Activated CD4-positive, alpha-beta T cell treated with anti-CD3 and anti-CD28 coated beads for 24 hours (primary cell): Measurements from ENCODE around the gene MT1E.
A peak's percentile ranks its signal among the peaks of the same experiment; 100 is the strongest.
"Not testable (repeated sequence)": the region's sequence is repeated elsewhere in the genome, so short reads cannot be mapped to it uniquely, and the experiment has no call there.

Experiments
- DNase-seq, 2 donors: peaks; one replicate each; pipeline ENCODE4 v3.0.0-alpha.2; 2020; ENCODE audit warnings: low read depth in 2 of 2

MT1E gene

GRCh38 chr16:56645838-56646237 is 20.3 kb downstream of the MT1E start:
- no peak for DNase-seq

GRCh38 chr16:56647641-56648431 is 22.3 kb downstream of the MT1E start:
- DNase-seq, result no peak

- no peak for DNase-seq
Observed at GRCh38 chr16:56649271-56649670, 23.7 kb downstream of the MT1E start.

- DNase-seq, result no peak
Observed at GRCh38 chr16:56649820-56650219, 24.2 kb downstream of the MT1E start.

- no peak for DNase-seq
Observed at GRCh38 chr16:56651586-56651985, 26.0 kb downstream of the MT1E start, which contains the start of gene MT1B. TSS of gene MT1B (plus strand) at chr16:56651886. CDS start at chr16:56651954, 68 bp downstream.

GRCh38 chr16:56652600-56652999 is 27.0 kb downstream of the MT1E start:
- no peak for DNase-seq

- DNase-seq, result no peak
Observed at GRCh38 chr16:56653218-56653617, 27.6 kb downstream of the MT1E start.

GRCh38 chr16:56657555-56658326 is 32.2 kb downstream of the MT1E start, which contains the start of gene MT1F:
TSS of gene MT1F (plus strand) at chr16:56657959. CDS start at chr16:56658059, 100 bp downstream.
- DNase-seq, result peak; percentile 58 to 69

GRCh38 chr16:56658327-56658875 is 32.8 kb downstream of the MT1E start:
- DNase-seq, result no peak

GRCh38 chr16:56662357-56663354 is 37.1 kb downstream of the MT1E start:
- no peak for DNase-seq

GRCh38 chr16:56664506-56664905 is 38.9 kb downstream of the MT1E start:
- no peak for DNase-seq

- not testable (repeated sequence) for DNase-seq
Observed at GRCh38 chr16:56665286-56666261, 40.0 kb downstream of the MT1E start.

GRCh38 chr16:56667581-56668571 is 42.3 kb downstream of the MT1E start, which contains the start of gene MT1G:
TSS of gene MT1G (minus strand) at chr16:56668065. CDS start at chr16:56667993, 72 bp downstream.
- no peak for DNase-seq

- DNase-seq, result no peak
Observed at GRCh38 chr16:56669005-56669839, 43.6 kb downstream of the MT1E start, which contains the start of gene MT1H. TSS of gene MT1H (plus strand) at chr16:56669814. CDS start at chr16:56669885, 71 bp downstream.

GRCh38 chr16:56669840-56670619 is 44.4 kb downstream of the MT1E start:
- DNase-seq, result no peak

- DNase-seq, result no peak
Observed at GRCh38 chr16:56670620-56670934, 45.0 kb downstream of the MT1E start.

GRCh38 chr16:56671691-56672090 is 46.1 kb downstream of the MT1E start:
- DNase-seq, result not testable (repeated sequence)
